ENCODE data around the gene GLOD4. TPM values are rescaled to one million over a fixed set of nuclear protein-coding genes. Genes with fewer than 3 reads are reported as not detected.
"Not testable (repeated sequence)": the region's sequence is repeated elsewhere in the genome, so short reads cannot be mapped to it uniquely, and the experiment has no call there.

Gene GLOD4
- total RNA-seq, 2 donors from 2014 or later, result 89.3 to 103 TPM

GRCh38 chr17:789160-789840 is 7.2 kb upstream of the GLOD4 start:
- intact Hi-C loops (cut with DNase I), result no loop called here
- TF ChIP-seq CTCF (IDR thresholded peaks at IDR 0.05), result no peak
- no peak for DNase-seq
- no peaks in the 10 kb centered on the region for H3K4me1 ChIP-seq
- H3K9ac ChIP-seq (ENCODE audit: low read depth in 2 of 2, low read length in 2 of 2), result no peak overlapping the region
- no peak overlapping the region for H3K27ac ChIP-seq
- no peak overlapping the region for H3K4me3 ChIP-seq
- H3K9me3 ChIP-seq, result no peaks in the 10 kb centered on the region
- peaks cover 8% of the 10 kb centered on the region for H3K36me3 ChIP-seq
- H3K27me3 ChIP-seq, result no peaks in the 10 kb centered on the region

GRCh38 chr17:788551-788950 is 6.5 kb upstream of the GLOD4 start:
- Histone ChIP-seq H3K4me3 (no peak overlapping the region), H3K9ac (ENCODE audit: low read depth in 2 of 2, low read length in 2 of 2) (no peak overlapping the region), H3K36me3 (peaks cover 8% of the 10 kb centered on the region), H3K27me3 (no peaks in the 10 kb centered on the region), H3K4me1 (no peaks in the 10 kb centered on the region), H3K27ac (no peak overlapping the region), H3K9me3 (no peaks in the 10 kb centered on the region)
- no peak for TF ChIP-seq CTCF (IDR thresholded peaks at IDR 0.05)
- DNase-seq, result no peak
- intact Hi-C loops (cut with DNase I), result no loop called here

- Histone ChIP-seq H3K36me3 (peaks cover 8% of the 10 kb centered on the region), H3K4me1 (peaks cover 6% of the 10 kb centered on the region), H3K27ac (no peak overlapping the region), H3K9me3 (no peaks in the 10 kb centered on the region), H3K4me3 (no peak overlapping the region), H3K27me3 (no peaks in the 10 kb centered on the region), H3K9ac (ENCODE audit: low read depth in 2 of 2, low read length in 2 of 2) (no peak overlapping the region)
- intact Hi-C loops (cut with DNase I), result no loop called here
- no peak for TF ChIP-seq CTCF (IDR thresholded peaks at IDR 0.05)
- no peak for DNase-seq
These were observed 5.7 kb upstream of the GLOD4 start for GRCh38 chr17:787641-788221.

- H3K9me3 ChIP-seq; H3K27me3 ChIP-seq; H3K36me3 ChIP-seq; H3K4me3 ChIP-seq; H3K9ac ChIP-seq (ENCODE audit: low read depth in 2 of 2, low read length in 2 of 2); H3K4me1 ChIP-seq; intact Hi-C loops (cut with DNase I); H3K27ac ChIP-seq; DNase-seq: not testable (repeated sequence)
These were observed 3.8 kb upstream of the GLOD4 start for GRCh38 chr17:785901-786300.

DNA sequence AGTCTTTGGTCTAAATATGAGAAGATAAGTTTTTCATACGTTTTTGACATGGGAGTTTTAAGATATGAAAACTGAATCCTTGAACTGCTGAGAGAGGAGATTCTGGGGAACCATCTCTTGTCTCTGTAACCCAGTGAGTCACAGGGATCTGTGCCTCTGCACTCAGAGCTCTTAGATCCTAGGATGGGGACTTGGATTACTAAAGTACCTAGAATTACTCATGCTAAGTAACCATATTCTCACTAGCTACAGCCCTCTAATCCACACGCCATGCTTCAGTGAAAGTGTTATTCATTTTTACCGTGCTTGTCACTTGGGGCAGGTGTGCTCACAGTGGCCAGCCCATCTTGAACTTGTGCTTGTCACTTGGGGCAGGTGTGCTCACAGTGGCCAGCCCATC is 2.1 kb upstream of the GLOD4 start:
- Histone ChIP-seq H3K9me3 (no peaks in the 10 kb centered on the region), H3K4me1 (peaks cover 9% of the 10 kb centered on the region), H3K4me3 (no peak overlapping the region), H3K9ac (ENCODE audit: low read depth in 2 of 2, low read length in 2 of 2) (no peak overlapping the region), H3K36me3 (peaks cover 8% of the 10 kb centered on the region), H3K27me3 (no peaks in the 10 kb centered on the region), H3K27ac (no peak overlapping the region)
- intact Hi-C loops (cut with DNase I), result no loop called here
- TF ChIP-seq CTCF (IDR thresholded peaks at IDR 0.05), result no peak
- DNase-seq, result no peak

GRCh38 chr17:778096-778495 is 4.0 kb downstream of the GLOD4 start:
- no peak overlapping the region for H3K4me3 ChIP-seq
- no peaks in the 10 kb centered on the region for H3K9me3 ChIP-seq
- no peaks in the 10 kb centered on the region for H3K36me3 ChIP-seq
- TF ChIP-seq CTCF (IDR thresholded peaks at IDR 0.05), result no peak
- no peak for DNase-seq
- H3K27me3 ChIP-seq, result no peaks in the 10 kb centered on the region
- no peak overlapping the region for H3K9ac ChIP-seq (ENCODE audit: low read depth in 2 of 2, low read length in 2 of 2)
- no peak overlapping the region for H3K27ac ChIP-seq
- H3K4me1 ChIP-seq, result peaks cover 5% of the 10 kb centered on the region
- intact Hi-C loops (cut with DNase I), result no loop called here
